SK-N-SH treated with all-trans-retinoic acid at 6 μM for 48 hours (cell line): ENCODE measurements around the gene PARP16.
A peak's percentile ranks its signal among the peaks of the same experiment; 100 is the strongest.

Source experiments
- ATAC-seq: fragments of 200-7000 bp; cut with Tn5 transposase; 3 replicates; pipeline ENCODE4 v1.9.1; 2020; ENCODE audit warnings: mild to moderate bottlenecking, moderate library complexity
- CSDC2 ChIP-seq: fragments of 250-450 bp; sonication (Bioruptor Pico); IDR thresholded peaks from 2 replicates; pipeline ENCODE4 v1.5.0; 2020; ENCODE audit warnings: mild to moderate bottlenecking, moderate library complexity
- CSRNP3 ChIP-seq: fragments of 250-450 bp; sonication (Bioruptor Pico); IDR thresholded peaks from 2 replicates; pipeline ENCODE4 v1.5.1; 2021; ENCODE audit warnings: mild to moderate bottlenecking, moderate library complexity
- ESRRG ChIP-seq: fragments of 250-450 bp; sonication (Bioruptor Pico); IDR thresholded peaks from 2 replicates; pipeline ENCODE4 v1.6.1; 2021; ENCODE audit warnings: mild to moderate bottlenecking
- GLIS3 ChIP-seq: fragments of 250-450 bp; sonication (Bioruptor Pico); IDR thresholded peaks from 2 replicates; pipeline ENCODE4 v1.5.0; 2020; ENCODE audit warnings: mild to moderate bottlenecking, moderate library complexity
- ISL1 ChIP-seq: fragments of 250-450 bp; sonication (Bioruptor Pico); IDR thresholded peaks from 2 replicates; pipeline ENCODE4 v2.1.2; 2022; ENCODE audit warnings: mild to moderate bottlenecking, moderate library complexity
- OSR1 ChIP-seq: fragments of 250-450 bp; sonication (Bioruptor Pico); IDR thresholded peaks from 2 replicates; pipeline ENCODE4 v1.8.0; 2022; ENCODE audit warnings: moderate library complexity, mild to moderate bottlenecking, inconsistent platforms
- PATZ1 ChIP-seq: fragments of 250-450 bp; sonication (Bioruptor Pico); IDR thresholded peaks from 2 replicates; pipeline ENCODE4 v1.8.0; 2020; ENCODE audit warnings: mild to moderate bottlenecking, moderate library complexity, borderline replicate concordance
- PPARA ChIP-seq: fragments of 250-450 bp; sonication (Bioruptor Pico); IDR thresholded peaks from 2 replicates; pipeline ENCODE4 v1.5.0; 2020; ENCODE audit warnings: mild to moderate bottlenecking, borderline replicate concordance
- RARB ChIP-seq: fragments of 250-450 bp; sonication (Bioruptor Pico); IDR thresholded peaks from 2 replicates; pipeline ENCODE4 v1.8.0; 2021; ENCODE audit warnings: mild to moderate bottlenecking, moderate library complexity
- SNAI2 ChIP-seq: fragments of 250-450 bp; sonication (Bioruptor Pico); IDR thresholded peaks from 2 replicates; pipeline ENCODE4 v1.5.0; 2020; ENCODE audit warnings: mild to moderate bottlenecking, moderate library complexity
- TCF4 ChIP-seq: fragments of 250-450 bp; sonication (Bioruptor Pico); IDR thresholded peaks from 2 replicates; pipeline ENCODE4 v1.8.0; 2021; ENCODE audit warnings: mild to moderate bottlenecking, moderate library complexity, borderline replicate concordance
- TOX ChIP-seq: fragments of 250-450 bp; sonication (Bioruptor Pico); IDR thresholded peaks from 2 replicates; pipeline ENCODE4 v1.8.0; 2021; ENCODE audit warnings: mild to moderate bottlenecking, moderate library complexity, borderline replicate concordance
- ZC3H10 ChIP-seq: fragments of 250-450 bp; sonication (Bioruptor Pico); IDR thresholded peaks from 2 replicates; pipeline ENCODE4 v1.5.1; 2021; ENCODE audit warnings: mild to moderate bottlenecking, moderate library complexity
- ZFP3 ChIP-seq: fragments of 250-450 bp; sonication (Bioruptor Pico); IDR thresholded peaks from 2 replicates; pipeline ENCODE4 v1.5.0; 2020; ENCODE audit warnings: mild to moderate bottlenecking, moderate library complexity
- ZFP30 ChIP-seq: fragments of 450-650 bp; formaldehyde crosslinking; IDR thresholded peaks from 2 replicates; pipeline ENCODE4 v1.5.0; 2022; ENCODE audit warnings: mild to moderate bottlenecking, moderate library complexity
- ZNF565 ChIP-seq: fragments of 450-650 bp; formaldehyde crosslinking; conservative IDR thresholded peaks from 2 replicates; pipeline ENCODE4 v1.5.0; 2020; ENCODE audit warnings: low read depth, mild to moderate bottlenecking, moderate library complexity
- ZNF70 ChIP-seq: fragments of 450-650 bp; formaldehyde crosslinking; IDR thresholded peaks from 2 replicates; pipeline ENCODE4 v1.5.0; 2020; ENCODE audit warnings: mild to moderate bottlenecking, moderate library complexity
- ZNF8 ChIP-seq: fragments of 450-650 bp; formaldehyde crosslinking; IDR thresholded peaks from 2 replicates; pipeline ENCODE4 v1.5.0; 2020; ENCODE audit warnings: mild to moderate bottlenecking, moderate library complexity
- TF ChIP-seq, protein P1 (sequence below): fragments of 250-450 bp; sonication (Bioruptor Pico); IDR thresholded peaks from 2 replicates; pipeline ENCODE4 v1.5.0; 2020; ENCODE audit warnings: mild to moderate bottlenecking, moderate library complexity
- TF ChIP-seq, protein P2 (sequence below): fragments of 250-450 bp; sonication (Bioruptor Pico); IDR thresholded peaks from 2 replicates; pipeline ENCODE4 v1.5.1; 2020; ENCODE audit warnings: low read depth, mild to moderate bottlenecking, moderate library complexity

PARP16 gene

DNA sequence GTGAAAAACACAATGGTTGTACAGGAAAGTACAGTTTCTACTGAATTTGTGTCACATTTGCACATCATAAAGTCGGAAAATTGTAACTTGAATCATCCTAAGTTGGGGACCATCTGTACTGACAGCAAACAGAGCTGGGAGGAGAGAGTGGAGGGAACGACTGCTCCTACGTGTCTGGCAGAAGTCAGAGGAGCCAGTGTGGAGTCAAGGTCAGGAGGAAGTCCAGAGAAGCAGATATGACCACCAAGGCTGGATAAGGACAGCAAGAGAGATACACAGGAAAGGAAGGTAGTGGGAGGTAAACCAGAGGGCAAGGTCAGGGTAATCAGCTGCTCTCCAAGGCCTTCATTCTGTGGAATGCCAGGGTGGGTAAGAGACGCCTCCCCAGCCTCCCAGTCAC lies 72.7 kb downstream of the PARP16 start:
- TF ChIP-seq, protein P1, sequence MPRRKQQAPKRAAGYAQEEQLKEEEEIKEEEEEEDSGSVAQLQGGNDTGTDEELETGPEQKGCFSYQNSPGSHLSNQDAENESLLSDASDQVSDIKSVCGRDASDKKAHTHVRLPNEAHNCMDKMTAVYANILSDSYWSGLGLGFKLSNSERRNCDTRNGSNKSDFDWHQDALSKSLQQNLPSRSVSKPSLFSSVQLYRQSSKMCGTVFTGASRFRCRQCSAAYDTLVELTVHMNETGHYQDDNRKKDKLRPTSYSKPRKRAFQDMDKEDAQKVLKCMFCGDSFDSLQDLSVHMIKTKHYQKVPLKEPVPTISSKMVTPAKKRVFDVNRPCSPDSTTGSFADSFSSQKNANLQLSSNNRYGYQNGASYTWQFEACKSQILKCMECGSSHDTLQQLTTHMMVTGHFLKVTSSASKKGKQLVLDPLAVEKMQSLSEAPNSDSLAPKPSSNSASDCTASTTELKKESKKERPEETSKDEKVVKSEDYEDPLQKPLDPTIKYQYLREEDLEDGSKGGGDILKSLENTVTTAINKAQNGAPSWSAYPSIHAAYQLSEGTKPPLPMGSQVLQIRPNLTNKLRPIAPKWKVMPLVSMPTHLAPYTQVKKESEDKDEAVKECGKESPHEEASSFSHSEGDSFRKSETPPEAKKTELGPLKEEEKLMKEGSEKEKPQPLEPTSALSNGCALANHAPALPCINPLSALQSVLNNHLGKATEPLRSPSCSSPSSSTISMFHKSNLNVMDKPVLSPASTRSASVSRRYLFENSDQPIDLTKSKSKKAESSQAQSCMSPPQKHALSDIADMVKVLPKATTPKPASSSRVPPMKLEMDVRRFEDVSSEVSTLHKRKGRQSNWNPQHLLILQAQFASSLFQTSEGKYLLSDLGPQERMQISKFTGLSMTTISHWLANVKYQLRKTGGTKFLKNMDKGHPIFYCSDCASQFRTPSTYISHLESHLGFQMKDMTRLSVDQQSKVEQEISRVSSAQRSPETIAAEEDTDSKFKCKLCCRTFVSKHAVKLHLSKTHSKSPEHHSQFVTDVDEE (CRISPR knock-in tag): no peak
- TF ChIP-seq ESRRG (CRISPR knock-in tag) (no peak), TCF4 (CRISPR knock-in tag) (no peak), ZNF70 (CRISPR knock-in tag) (no peak), ZFP30 (CRISPR knock-in tag) (no peak), PPARA (CRISPR knock-in tag) (no peak), CSRNP3 (CRISPR knock-in tag) (no peak), CSDC2 (CRISPR knock-in tag) (no peak), ZNF565 (CRISPR knock-in tag) (no peak)
- ATAC-seq: no peak

GRCh38 chr15:65213241-65213640 lies 73.4 kb downstream of the PARP16 start:
- TF ChIP-seq TCF4 (CRISPR knock-in tag): no peak
- TF ChIP-seq ZC3H10: no peak
- TF ChIP-seq, all 23 proteins: peak for 0
- no peak for ATAC-seq

DNA sequence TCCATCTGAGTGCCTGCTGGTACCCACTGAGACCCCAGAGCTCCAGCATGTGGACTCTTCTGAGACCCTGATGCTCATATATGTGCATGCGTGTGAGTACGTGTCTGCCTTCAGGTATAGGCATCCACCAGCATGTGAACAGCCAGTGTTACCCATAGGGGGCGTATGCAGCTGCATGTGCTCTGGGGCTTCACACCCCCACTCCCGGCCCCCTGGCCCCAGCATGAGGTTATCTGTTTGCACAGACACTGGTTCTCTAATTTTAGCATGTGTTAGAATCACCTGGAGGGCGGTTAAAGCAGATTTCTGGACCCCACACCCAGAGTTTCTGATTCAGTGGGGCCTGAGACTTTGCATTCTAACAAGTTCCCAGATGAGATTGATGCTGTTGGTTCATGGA lies 74.6 kb downstream of the PARP16 start:
- TF ChIP-seq ZNF70 (CRISPR knock-in tag): no peak
- ATAC-seq: peak; percentile 65

GRCh38 chr15:65211482-65211982 lies 75.2 kb downstream of the PARP16 start:
- TF ChIP-seq TOX: no peak
- no peak for TF ChIP-seq ZNF8 (CRISPR knock-in tag)
- no peak for TF ChIP-seq CSDC2 (CRISPR knock-in tag)
- TF ChIP-seq ZFP30 (CRISPR knock-in tag): no peak
- no peak for TF ChIP-seq OSR1 (CRISPR knock-in tag)
- no peak for TF ChIP-seq GLIS3 (CRISPR knock-in tag)
- TF ChIP-seq ZNF565 (CRISPR knock-in tag): no peak
- no peak for TF ChIP-seq ZFP3
- TF ChIP-seq RARB: no peak
- TF ChIP-seq TCF4 (CRISPR knock-in tag): no peak
- TF ChIP-seq ZC3H10: no peak
- TF ChIP-seq ISL1 (CRISPR knock-in tag): no peak
- TF ChIP-seq, protein P2, sequence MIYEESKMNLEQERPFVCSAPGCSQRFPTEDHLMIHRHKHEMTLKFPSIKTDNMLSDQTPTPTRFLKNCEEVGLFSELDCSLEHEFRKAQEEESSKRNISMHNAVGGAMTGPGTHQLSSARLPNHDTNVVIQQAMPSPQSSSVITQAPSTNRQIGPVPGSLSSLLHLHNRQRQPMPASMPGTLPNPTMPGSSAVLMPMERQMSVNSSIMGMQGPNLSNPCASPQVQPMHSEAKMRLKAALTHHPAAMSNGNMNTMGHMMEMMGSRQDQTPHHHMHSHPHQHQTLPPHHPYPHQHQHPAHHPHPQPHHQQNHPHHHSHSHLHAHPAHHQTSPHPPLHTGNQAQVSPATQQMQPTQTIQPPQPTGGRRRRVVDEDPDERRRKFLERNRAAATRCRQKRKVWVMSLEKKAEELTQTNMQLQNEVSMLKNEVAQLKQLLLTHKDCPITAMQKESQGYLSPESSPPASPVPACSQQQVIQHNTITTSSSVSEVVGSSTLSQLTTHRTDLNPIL (CRISPR knock-in tag): no peak
- no peak for TF ChIP-seq CSRNP3 (CRISPR knock-in tag)
- no peak for TF ChIP-seq PPARA (CRISPR knock-in tag)
- no peak for TF ChIP-seq ESRRG (CRISPR knock-in tag)
- no peak for TF ChIP-seq SNAI2 (CRISPR knock-in tag)
- TF ChIP-seq, protein P1 (CRISPR knock-in tag): no peak
- TF ChIP-seq ZNF70 (CRISPR knock-in tag): no peak
- TF ChIP-seq PATZ1 (CRISPR knock-in tag): no peak
- peak; percentile 78 for ATAC-seq
